ENCODE results near the gene EFNA1. TPM values are rescaled to one million over a fixed set of nuclear protein-coding genes. Genes with fewer than 3 reads are reported as not detected.

Gene EFNA1
- 100.0 TPM for total RNA-seq

- DNase-seq (ENCODE audit: low spot score), result peak; percentile 83
These were observed at the start of gene EFNA1 for GRCh38 chr1:155127105-155127966. TSS of gene EFNA1 (plus strand) at chr1:155127876. CDS start at chr1:155127978, 102 bp downstream.

GRCh38 chr1:155078469-155079209, 49.0 kb upstream of the EFNA1 start, which contains the start of gene EFNA3:
TSS of gene EFNA3 (plus strand) at chr1:155078837. CDS start at chr1:155078942, 105 bp downstream.
- DNase-seq (ENCODE audit: low spot score), result peak; percentile 61

- DNase-seq (ENCODE audit: low spot score), result no peak
These were observed 48.5 kb upstream of the EFNA1 start for GRCh38 chr1:155079210-155079486.

- no peak for DNase-seq (ENCODE audit: low spot score)
These were observed 48.0 kb upstream of the EFNA1 start for GRCh38 chr1:155079487-155080311.

GRCh38 chr1:155080312-155081228, 47.1 kb upstream of the EFNA1 start:
- DNase-seq (ENCODE audit: low spot score), result no peak

- DNase-seq (ENCODE audit: low spot score), result no peak
These were observed 46.0 kb upstream of the EFNA1 start for GRCh38 chr1:155081472-155082300.

- DNase-seq (ENCODE audit: low spot score), result no peak
These were observed 45.2 kb upstream of the EFNA1 start for GRCh38 chr1:155082301-155083051.

GRCh38 chr1:155083052-155083541, 44.6 kb upstream of the EFNA1 start:
- DNase-seq (ENCODE audit: low spot score), result no peak

- DNase-seq (ENCODE audit: low spot score), result no peak
These were observed 43.6 kb upstream of the EFNA1 start for GRCh38 chr1:155083865-155084721.

GRCh38 chr1:155084722-155085503, 42.8 kb upstream of the EFNA1 start:
- peak; percentile 94 for DNase-seq (ENCODE audit: low spot score)

GRCh38 chr1:155085504-155086127, 42.1 kb upstream of the EFNA1 start:
- DNase-seq (ENCODE audit: low spot score), result peak; percentile 65

- DNase-seq (ENCODE audit: low spot score), result peak; percentile 65
These were observed 41.4 kb upstream of the EFNA1 start for GRCh38 chr1:155086128-155086741.

GRCh38 chr1:155086856-155087535, 40.7 kb upstream of the EFNA1 start:
- DNase-seq (ENCODE audit: low spot score), result no peak

- DNase-seq (ENCODE audit: low spot score), result peak; percentile 70
These were observed 36.3 kb upstream of the EFNA1 start for GRCh38 chr1:155091071-155092051.

GRCh38 chr1:155092131-155092530, 35.5 kb upstream of the EFNA1 start:
- DNase-seq (ENCODE audit: low spot score), result no peak
